HG03457 (cell line): Measurements from ENCODE around the gene SS18L1.
A peak's percentile ranks its signal among the peaks of the same experiment; 100 is the strongest.

Source experiments
- ATAC-seq: cut with Tn5 transposase; IDR thresholded peaks from one replicate; pipeline ENCODE4 v1.9.1; 2021; ENCODE audit warnings: moderate number of reproducible peaks; ENCODE audit not compliant: unreplicated experiment

SS18L1 gene

GRCh38 chr20:62119591-62120364, 23.8 kb upstream of the SS18L1 start:
- ATAC-seq = no peak

DNA sequence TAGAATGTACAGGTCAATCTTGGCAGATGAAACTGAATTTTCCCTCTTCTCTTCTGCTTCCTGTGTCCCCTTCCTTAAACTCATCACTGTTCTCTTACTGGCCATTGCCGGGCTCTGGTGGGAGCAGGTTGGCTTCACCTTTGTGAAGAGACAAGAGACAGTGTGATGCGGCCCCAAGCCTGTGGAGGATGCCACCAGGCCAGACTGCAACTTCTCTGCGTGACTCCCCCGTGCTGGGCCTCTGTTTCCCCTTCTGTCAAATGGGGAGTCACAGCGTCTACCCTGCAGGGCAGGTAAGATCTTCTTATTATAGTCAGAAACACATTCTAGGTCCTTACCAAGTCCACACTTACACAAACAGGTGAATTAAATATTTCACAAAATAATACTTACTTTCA, 23.2 kb upstream of the SS18L1 start:
- ATAC-seq = no peak

DNA sequence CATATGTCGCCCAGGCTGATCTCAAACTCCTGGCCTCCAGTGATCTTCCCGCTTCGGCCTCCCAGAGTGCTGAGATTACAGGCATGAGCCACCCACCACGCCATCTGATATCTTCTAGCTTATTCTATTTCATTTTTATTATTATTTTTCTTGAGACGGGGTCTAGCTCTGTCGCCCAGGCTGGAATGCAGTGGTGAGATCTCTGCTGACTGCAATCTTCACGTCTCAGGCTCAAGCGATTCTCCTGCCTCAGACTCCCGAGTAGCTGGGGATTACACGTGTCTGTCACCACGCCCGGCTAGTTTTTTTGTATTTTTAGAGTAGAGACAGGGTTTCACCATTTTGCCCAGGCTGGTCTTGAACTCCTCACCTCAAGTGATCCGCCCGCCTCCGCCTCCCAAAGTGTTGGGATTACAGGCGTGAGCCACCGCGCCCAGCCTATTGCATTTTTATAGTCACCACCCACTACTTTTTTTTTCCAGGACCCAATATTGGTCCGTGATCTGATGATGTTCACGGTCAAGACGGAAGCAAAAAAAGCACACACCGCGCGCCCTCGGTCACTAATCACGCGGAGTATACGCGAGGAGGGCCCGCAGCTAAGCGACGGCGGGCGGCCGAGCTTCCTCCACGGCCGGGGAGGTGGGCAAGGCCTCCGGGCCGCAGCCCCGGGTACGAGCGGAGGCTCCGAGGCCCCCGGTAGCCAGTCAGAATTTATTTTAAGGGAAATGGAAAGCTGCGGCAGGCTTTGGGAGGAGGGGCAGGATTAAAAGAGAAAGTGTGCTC, 22.4 kb upstream of the SS18L1 start:
- ATAC-seq = peak; percentile 8

DNA sequence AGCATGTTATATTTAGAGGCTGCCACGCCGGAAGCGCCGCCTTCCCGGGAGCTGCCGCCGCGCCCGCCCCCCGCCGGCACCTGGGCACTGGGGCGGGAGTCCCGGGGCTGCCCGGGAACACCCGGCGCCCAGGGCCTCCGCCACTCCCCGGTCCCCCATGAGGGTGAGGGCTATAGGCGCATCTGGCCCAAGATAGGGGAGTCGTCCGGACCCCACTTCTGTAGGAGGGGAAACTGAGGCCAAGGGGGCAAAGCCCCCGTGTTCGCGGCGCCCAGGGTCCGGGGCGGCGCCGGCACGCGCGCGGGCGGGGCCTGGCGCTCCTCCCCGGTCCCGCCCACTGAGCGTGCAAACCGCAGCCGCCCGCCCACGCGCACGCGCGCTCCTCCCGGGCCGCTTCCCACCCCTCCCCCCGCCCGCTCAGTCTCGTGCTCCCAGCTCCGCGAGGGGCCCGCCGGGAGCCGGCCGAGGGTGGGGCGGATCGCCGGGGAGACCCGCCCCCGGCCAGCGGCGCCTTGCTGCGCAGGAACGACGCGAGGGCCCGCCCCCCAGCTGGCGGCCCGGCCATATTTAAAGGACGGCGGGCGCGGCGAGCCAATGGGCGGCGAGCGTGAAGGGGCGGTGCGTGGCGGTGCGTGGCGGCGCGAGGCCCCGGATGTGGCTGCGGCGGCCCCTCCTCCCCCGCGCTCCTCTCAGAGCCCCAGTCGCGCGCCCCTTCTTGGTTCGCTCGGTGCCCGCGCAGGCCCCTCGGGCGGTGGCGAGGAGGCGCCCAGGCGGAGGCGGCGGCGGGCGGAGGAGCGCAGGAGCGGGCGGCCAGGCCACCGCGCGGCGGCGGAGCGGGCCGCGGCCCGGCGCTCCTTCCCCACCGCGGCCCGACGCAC, 21.6 kb upstream of the SS18L1 start, which contains the start of gene LSM14B:
LSM14B (plus strand) TSS at position 700 of the 878 bp plus-strand sequence. CDS start 192 bp downstream, outside the sequence.
- ATAC-seq = peak; percentile 67

- ATAC-seq = peak; percentile 6
Observed at GRCh38 chr20:62122654-62123449, 20.7 kb upstream of the SS18L1 start.

- no peak for ATAC-seq
Observed at GRCh38 chr20:62123450-62124118, 20.0 kb upstream of the SS18L1 start.

DNA sequence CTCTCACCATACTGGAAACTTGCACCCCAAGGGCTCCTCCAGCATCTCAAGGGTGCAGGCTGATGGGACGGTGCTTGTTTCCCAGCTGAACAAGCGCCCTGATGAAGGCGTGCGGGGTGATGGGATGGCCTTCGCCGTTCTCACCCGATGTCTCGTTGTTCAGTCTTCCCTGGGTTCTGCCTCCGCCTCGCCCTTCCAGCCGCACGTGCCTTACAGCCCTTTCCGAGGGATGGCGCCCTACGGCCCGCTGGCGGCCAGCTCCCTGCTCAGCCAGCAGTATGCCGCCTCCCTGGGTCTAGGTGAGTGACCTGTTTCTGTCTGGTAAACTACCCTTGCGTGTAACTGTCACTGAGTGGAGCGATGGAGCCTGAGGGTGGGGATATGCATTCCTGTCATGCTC, 17.4 kb upstream of the SS18L1 start:
- ATAC-seq = no peak

GRCh38 chr20:62127799-62128198, 15.8 kb upstream of the SS18L1 start:
- ATAC-seq = no peak

GRCh38 chr20:62128502-62128901, 15.1 kb upstream of the SS18L1 start:
- ATAC-seq = no peak

- ATAC-seq = no peak
Observed at GRCh38 chr20:62129731-62130531, 13.6 kb upstream of the SS18L1 start.

DNA sequence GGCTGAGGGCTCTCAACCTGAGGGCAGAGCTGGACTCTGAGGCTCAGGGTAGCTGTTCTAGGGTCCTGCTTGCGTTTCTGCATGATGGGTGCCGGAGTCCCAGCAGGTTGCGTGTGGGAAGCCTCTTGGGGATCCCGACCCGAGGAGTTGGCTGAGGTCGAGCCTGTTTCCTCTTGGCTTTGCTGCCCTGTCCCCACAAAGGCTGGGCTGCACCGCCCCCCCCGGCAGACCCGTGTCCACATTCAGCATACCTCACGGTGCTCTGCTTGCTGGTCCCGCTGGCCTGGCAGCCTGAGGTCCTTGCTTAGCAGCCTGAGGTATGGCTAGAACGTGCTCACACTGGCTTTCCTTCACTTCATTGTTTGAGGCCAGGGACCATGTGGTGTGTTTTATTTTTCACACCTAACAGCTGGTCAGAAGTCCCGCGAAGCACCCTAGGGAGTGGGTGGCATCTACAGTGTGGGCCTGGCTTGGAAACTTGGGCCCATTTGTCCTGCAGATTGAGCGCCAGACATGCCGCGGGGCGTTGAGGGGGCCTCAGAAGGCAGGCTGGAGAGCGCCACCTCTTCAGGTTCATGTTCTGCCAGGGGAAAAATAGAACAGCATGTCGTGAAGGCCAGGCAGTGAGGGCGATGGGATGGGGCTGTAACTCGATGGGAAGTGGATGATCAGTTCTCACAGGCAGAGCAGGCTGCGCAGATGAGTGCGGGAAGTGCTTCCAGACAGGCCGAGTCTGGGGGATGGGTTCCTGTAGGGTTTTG, 11.8 kb upstream of the SS18L1 start:
- ATAC-seq = no peak

DNA sequence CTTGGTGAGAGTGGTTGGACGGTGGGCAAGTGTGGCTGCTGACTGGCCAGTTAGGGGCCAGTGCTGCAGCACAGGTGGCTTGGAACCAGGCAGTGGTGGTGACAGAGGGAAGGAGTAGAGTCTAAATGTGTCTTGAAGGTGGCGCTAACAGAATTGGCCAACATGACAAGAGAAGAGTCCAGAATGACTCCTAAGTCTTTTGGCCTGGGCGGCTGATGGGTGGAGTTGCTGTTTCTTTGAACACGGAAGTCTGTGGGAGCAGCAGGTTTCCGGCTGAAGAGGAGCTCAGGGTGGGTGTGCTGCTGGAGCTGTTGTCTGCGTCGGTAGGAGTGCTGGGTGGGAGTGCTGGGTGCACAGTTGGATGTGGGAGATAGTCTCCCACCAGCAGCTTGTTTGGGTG, 11.1 kb upstream of the SS18L1 start:
- ATAC-seq = no peak

GRCh38 chr20:62133051-62133845, 10.3 kb upstream of the SS18L1 start:
- no peak for ATAC-seq

- ATAC-seq = no peak
Observed at GRCh38 chr20:62133864-62134263, 9.7 kb upstream of the SS18L1 start.

- no peak for ATAC-seq
Observed at GRCh38 chr20:62134735-62135231, 8.8 kb upstream of the SS18L1 start.

GRCh38 chr20:62135573-62136266, 7.8 kb upstream of the SS18L1 start:
- ATAC-seq = no peak
